Measurements from ENCODE around the gene ATP8B4. TPM values are rescaled to one million over a fixed set of nuclear protein-coding genes. Genes with fewer than 3 reads are reported as not detected.
A peak's percentile ranks its signal among the peaks of the same experiment; 100 is the strongest.

ATP8B4 gene
- polyA plus RNA-seq, 3 donors, result 6.1 to 9.6 (median 6.8) TPM

- H3K9me3 ChIP-seq (replicated peaks in 1 of 2; ENCODE audit: control insufficient read depth in 1 of 2, insufficient read depth in 1 of 2, low read length in 2 of 2), result peaks cover 44 to 64% of the 10 kb centered on the region in 2 donors
- H3K4me2 ChIP-seq (replicated peaks; ENCODE audit: extremely low read depth, low read length, poor library complexity, severe bottlenecking), result no peak overlapping the region
- Mint-ChIP-seq H3K36me3 (peaks cover 69 to 94% of the 10 kb centered on the region in 2 donors), H3K27ac (no peak overlapping the region), H3K27me3 (ENCODE audit: low read depth in 3 of 3) (no peaks in the 10 kb centered on the region), H3K9me3 (peaks cover 41 to 73% (median 57%) of the 10 kb centered on the region in 7 donors), H3K4me1 (no peaks in the 10 kb centered on the region), H3K4me3 (no peak overlapping the region)
- intact Hi-C loops (cut with micrococcal nuclease), result no loop called here
- H3K4me1 ChIP-seq (ENCODE audit: control insufficient read depth in 1 of 2, insufficient read depth in 2 of 2, low read length in 2 of 2), result no peaks in the 10 kb centered on the region
- no peak overlapping the region for H2AFZ ChIP-seq (ENCODE audit: insufficient read depth, low read depth, low read length, poor library complexity, severe bottlenecking)
- 100% methylated on average over 2 of the region's 4 CpGs for WGBS (ENCODE audit: insufficient coverage)
- H3K9ac ChIP-seq (ENCODE audit: insufficient read depth, low read length, poor library complexity, severe bottlenecking), result no peak overlapping the region
- H4K20me1 ChIP-seq (ENCODE audit: insufficient read depth, low read length), result no peaks in the 10 kb centered on the region
- TF ChIP-seq, protein P1, sequence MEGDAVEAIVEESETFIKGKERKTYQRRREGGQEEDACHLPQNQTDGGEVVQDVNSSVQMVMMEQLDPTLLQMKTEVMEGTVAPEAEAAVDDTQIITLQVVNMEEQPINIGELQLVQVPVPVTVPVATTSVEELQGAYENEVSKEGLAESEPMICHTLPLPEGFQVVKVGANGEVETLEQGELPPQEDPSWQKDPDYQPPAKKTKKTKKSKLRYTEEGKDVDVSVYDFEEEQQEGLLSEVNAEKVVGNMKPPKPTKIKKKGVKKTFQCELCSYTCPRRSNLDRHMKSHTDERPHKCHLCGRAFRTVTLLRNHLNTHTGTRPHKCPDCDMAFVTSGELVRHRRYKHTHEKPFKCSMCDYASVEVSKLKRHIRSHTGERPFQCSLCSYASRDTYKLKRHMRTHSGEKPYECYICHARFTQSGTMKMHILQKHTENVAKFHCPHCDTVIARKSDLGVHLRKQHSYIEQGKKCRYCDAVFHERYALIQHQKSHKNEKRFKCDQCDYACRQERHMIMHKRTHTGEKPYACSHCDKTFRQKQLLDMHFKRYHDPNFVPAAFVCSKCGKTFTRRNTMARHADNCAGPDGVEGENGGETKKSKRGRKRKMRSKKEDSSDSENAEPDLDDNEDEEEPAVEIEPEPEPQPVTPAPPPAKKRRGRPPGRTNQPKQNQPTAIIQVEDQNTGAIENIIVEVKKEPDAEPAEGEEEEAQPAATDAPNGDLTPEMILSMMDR (IDR thresholded peaks at IDR 0.05), result no peak
- H3K79me2 ChIP-seq (ENCODE audit: insufficient read depth, low read length), result no peaks in the 10 kb centered on the region
- no peak overlapping the region for H3K4me3 ChIP-seq (replicated peaks in 1 of 3; ENCODE audit: low read depth in 2 of 3, low read length in 3 of 3)
- no peak for DNase-seq
- H3K27me3 ChIP-seq (ENCODE audit: control insufficient read depth in 2 of 2, insufficient read depth in 2 of 2, low read length in 2 of 2), result no peaks in the 10 kb centered on the region
- peaks cover 35 to 82% of the 10 kb centered on the region in 2 donors for H3K36me3 ChIP-seq (replicated peaks in 1 of 2; ENCODE audit: control insufficient read depth in 1 of 2, insufficient read depth in 2 of 2, low read length in 2 of 2)
- H3K27ac ChIP-seq (ENCODE audit: low read depth in 1 of 2, low read length in 2 of 2), result no peak overlapping the region
Measured at GRCh38 chr15:49842031-49842730, 276.9 kb downstream of the ATP8B4 start.

GRCh38 chr15:49832511-49832910, 286.5 kb downstream of the ATP8B4 start:
- Mint-ChIP-seq H3K4me1 (peaks cover 12% of the 10 kb centered on the region), H3K27ac (peak overlapping the region in 1 of 7 donors; percentile 18), H3K9me3 (peaks cover 10 to 25% (median 12%) of the 10 kb centered on the region in 7 donors), H3K4me3 (no peak overlapping the region), H3K36me3 (peaks cover 0 to 9% of the 10 kb centered on the region in 2 donors), H3K27me3 (ENCODE audit: low read depth in 3 of 3) (no peaks in the 10 kb centered on the region)
- Histone ChIP-seq H3K79me2 (ENCODE audit: insufficient read depth, low read length) (no peaks in the 10 kb centered on the region), H3K9ac (ENCODE audit: insufficient read depth, low read length, poor library complexity, severe bottlenecking) (no peak overlapping the region), H2AFZ (ENCODE audit: insufficient read depth, low read depth, low read length, poor library complexity, severe bottlenecking) (no peak overlapping the region), H3K4me3 (replicated peaks in 1 of 3; ENCODE audit: low read depth in 2 of 3, low read length in 3 of 3) (no peak overlapping the region), H3K36me3 (replicated peaks in 1 of 2; ENCODE audit: control insufficient read depth in 1 of 2, insufficient read depth in 2 of 2, low read length in 2 of 2) (no peaks in the 10 kb centered on the region), H3K4me2 (replicated peaks; ENCODE audit: extremely low read depth, low read length, poor library complexity, severe bottlenecking) (no peak overlapping the region), H3K4me1 (ENCODE audit: control insufficient read depth in 1 of 2, insufficient read depth in 2 of 2, low read length in 2 of 2) (peaks cover 6 to 9% of the 10 kb centered on the region in 2 donors), H3K27ac (ENCODE audit: low read depth in 1 of 2, low read length in 2 of 2) (no peak overlapping the region), H3K27me3 (ENCODE audit: control insufficient read depth in 2 of 2, insufficient read depth in 2 of 2, low read length in 2 of 2) (no peaks in the 10 kb centered on the region), H3K9me3 (replicated peaks in 1 of 2; ENCODE audit: control insufficient read depth in 1 of 2, insufficient read depth in 1 of 2, low read length in 2 of 2) (peaks cover 0 to 2% of the 10 kb centered on the region in 2 donors), H4K20me1 (ENCODE audit: insufficient read depth, low read length) (no peaks in the 10 kb centered on the region)
- TF ChIP-seq, protein P1 (IDR thresholded peaks at IDR 0.05), result no peak
- WGBS (ENCODE audit: insufficient coverage), result 90% methylated on average over 4 of the region's 8 CpGs
- intact Hi-C loops (cut with micrococcal nuclease), result no loop called here
- DNase-seq, result no peak

All from CD14-positive monocyte (primary cell).